ACHN (cell line): ENCODE measurements around the gene TREML2.
A peak's percentile ranks its signal among the peaks of the same experiment; 100 is the strongest.

Source experiments
- DNase-seq: peaks from one replicate; pipeline ENCODE4 v3.0.0-alpha.2; 2015
- in situ Hi-C: cut with HindIII; loops from 2 replicates; pipeline ENCODE4 v1.10.0; 2017; ENCODE audit warnings: low sequenced_read_pairs, low pct_ligation_motif_present, low pct_unique_long_range_greater_than_20kb

Gene TREML2

GRCh38 chr6:41184761-41185160, 16.2 kb downstream of the TREML2 start:
- no peak for DNase-seq
- in situ Hi-C loops, result no loop called here

GRCh38 chr6:41182069-41183034, 18.6 kb downstream of the TREML2 start:
- in situ Hi-C loops, result no loop called here
- DNase-seq, result peak; percentile 66

GRCh38 chr6:41181566-41181965, 19.4 kb downstream of the TREML2 start:
- no peak for DNase-seq
- in situ Hi-C loops, result no loop called here

- no peak for DNase-seq
- in situ Hi-C loops, result no loop called here
Observed at GRCh38 chr6:41179163-41179562, 21.8 kb downstream of the TREML2 start.

GRCh38 chr6:41177695-41178094, 23.3 kb downstream of the TREML2 start:
- in situ Hi-C loops, result no loop called here
- no peak for DNase-seq

- in situ Hi-C loops, result no loop called here
- DNase-seq, result no peak
Observed at GRCh38 chr6:41177287-41177686, 23.7 kb downstream of the TREML2 start.

GRCh38 chr6:41176189-41176588, 24.8 kb downstream of the TREML2 start:
- in situ Hi-C loops, result no loop called here
- DNase-seq, result no peak

GRCh38 chr6:41175084-41175483, 25.9 kb downstream of the TREML2 start:
- DNase-seq, result no peak
- in situ Hi-C loops, result no loop called here

- in situ Hi-C loops, result no loop called here
- no peak for DNase-seq
Observed at GRCh38 chr6:41174610-41175009, 26.3 kb downstream of the TREML2 start.

GRCh38 chr6:41171908-41172307, 29.0 kb downstream of the TREML2 start:
- DNase-seq, result no peak
- in situ Hi-C loops, result no loop called here

GRCh38 chr6:41170547-41171160, 30.3 kb downstream of the TREML2 start:
- DNase-seq, result no peak
- in situ Hi-C loops, result no loop called here

- in situ Hi-C loops, result no loop called here
- DNase-seq, result peak; percentile 18
Observed at GRCh38 chr6:41167173-41167963, 33.6 kb downstream of the TREML2 start.

- in situ Hi-C loops, result no loop called here
- no peak for DNase-seq
Observed at GRCh38 chr6:41164551-41165120, 36.3 kb downstream of the TREML2 start.

- in situ Hi-C loops, result no loop called here
- no peak for DNase-seq
Observed at GRCh38 chr6:41163419-41163717, 37.6 kb downstream of the TREML2 start.

- in situ Hi-C loops, result no loop called here
- no peak for DNase-seq
Observed at GRCh38 chr6:41162687-41163418, 38.1 kb downstream of the TREML2 start, which contains the start of gene TREM2. TREM2 (minus strand) TSS chr6:41163116; CDS start chr6:41163082, 34 bp downstream.

- in situ Hi-C loops, result no loop called here
Observed at GRCh38 chr6:41161851-41162552, 38.9 kb downstream of the TREML2 start.

GRCh38 chr6:41161380-41161779, 39.6 kb downstream of the TREML2 start:
- in situ Hi-C loops, result no loop called here

More at GRCh38 chr6:41161851-41162552, 38.9 kb downstream of the TREML2 start:
- DNase-seq, result no peak

GRCh38 chr6:41160933-41161332, 40.0 kb downstream of the TREML2 start:
- in situ Hi-C loops, result no loop called here

More at GRCh38 chr6:41161380-41161779, 39.6 kb downstream of the TREML2 start:
- no peak for DNase-seq

More at GRCh38 chr6:41160933-41161332, 40.0 kb downstream of the TREML2 start:
- no peak for DNase-seq
